GM18519 (cell line): ENCODE measurements around the gene ZFYVE26.

Source experiments
- ATAC-seq: cut with Tn5 transposase; IDR thresholded peaks from one replicate; pipeline ENCODE4 v1.9.1; 2021; ENCODE audit warnings: mild to moderate bottlenecking, moderate library complexity; ENCODE audit not compliant: unreplicated experiment, low FRiP score

ZFYVE26 gene

GRCh38 chr14:67817750-67818438, 1.5 kb upstream of the ZFYVE26 start:
- no peak for ATAC-seq

GRCh38 chr14:67815573-67816225, 691 bp downstream of the ZFYVE26 start:
- ATAC-seq: no peak

DNA sequence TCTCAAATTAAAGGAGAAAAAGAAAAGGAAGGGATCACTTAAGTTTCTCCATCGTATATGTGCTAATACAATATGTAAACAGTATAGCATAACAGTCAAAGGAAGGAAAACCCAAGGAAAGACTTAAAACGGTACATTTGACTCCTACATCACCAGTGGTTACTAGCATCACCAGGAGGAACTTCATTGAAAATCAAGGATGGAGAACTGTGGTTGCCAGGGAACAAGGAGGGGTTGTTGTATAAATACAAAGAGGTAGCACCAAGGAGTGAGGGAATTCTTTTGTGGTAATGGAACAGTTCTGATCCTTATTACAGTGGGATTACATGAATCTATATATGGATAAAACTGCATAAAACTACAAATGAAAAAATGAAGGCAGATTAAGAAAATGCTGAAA, 1.6 kb downstream of the ZFYVE26 start:
- ATAC-seq: no peak

DNA sequence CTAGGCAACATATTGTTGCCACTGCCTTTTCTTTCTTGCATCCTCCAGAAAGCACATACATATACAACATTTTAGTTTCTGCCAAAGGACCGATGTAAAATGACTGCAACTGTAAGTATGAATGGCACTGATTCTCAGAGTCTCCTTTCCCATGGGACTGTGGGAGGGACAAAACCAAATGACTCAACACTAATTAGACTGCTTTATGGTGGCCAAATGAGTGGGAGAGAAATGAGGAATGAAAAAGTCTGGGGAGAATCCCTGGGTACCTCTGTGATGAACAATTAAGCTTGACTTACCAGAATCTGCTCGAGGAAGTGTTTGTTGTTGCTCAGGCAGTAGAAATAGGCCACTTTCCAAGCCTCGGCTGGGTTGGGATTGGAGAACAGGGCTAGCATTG, 10.1 kb downstream of the ZFYVE26 start:
- no peak for ATAC-seq

GRCh38 chr14:67800743-67801142, 15.6 kb downstream of the ZFYVE26 start:
- no peak for ATAC-seq

DNA sequence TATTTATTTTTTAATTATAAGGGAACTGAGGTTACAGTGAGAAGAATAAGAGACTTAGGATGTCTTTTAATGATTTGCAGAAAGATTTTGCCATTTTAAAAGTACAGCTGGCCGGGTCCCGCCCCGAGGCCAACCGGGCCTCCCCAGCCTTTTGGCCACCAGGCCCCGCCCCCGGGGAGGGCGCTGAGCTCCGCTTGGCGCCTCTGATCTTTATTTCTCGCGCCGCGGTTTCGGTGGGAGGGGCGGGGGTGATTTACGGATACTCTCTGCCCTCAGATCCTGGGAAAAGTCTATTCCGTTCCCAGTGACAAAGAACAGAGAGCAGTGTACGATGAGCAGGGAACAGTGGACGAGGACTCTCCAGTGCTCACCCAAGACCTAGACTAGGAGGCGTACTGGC, 17.7 kb downstream of the ZFYVE26 start:
- no peak for ATAC-seq

DNA sequence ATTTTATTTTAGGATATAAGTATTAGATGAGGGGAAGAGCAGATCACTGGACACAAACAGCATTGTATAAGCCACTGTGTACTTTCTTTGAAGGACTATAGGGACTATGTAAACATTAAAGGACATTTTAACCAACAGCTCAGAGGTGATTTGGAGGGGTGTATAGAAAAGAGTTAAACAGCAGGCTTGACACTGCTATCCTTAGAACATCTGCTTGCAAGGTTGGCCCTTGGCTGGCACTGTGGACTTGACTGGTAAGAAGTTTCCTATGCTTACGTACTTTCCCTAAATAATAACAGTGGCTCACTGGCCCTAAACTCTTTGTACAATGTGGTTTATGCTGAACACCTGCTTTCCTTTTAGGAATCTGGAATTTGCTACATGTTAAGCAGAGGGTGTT, 28.7 kb downstream of the ZFYVE26 start:
- no peak for ATAC-seq

DNA sequence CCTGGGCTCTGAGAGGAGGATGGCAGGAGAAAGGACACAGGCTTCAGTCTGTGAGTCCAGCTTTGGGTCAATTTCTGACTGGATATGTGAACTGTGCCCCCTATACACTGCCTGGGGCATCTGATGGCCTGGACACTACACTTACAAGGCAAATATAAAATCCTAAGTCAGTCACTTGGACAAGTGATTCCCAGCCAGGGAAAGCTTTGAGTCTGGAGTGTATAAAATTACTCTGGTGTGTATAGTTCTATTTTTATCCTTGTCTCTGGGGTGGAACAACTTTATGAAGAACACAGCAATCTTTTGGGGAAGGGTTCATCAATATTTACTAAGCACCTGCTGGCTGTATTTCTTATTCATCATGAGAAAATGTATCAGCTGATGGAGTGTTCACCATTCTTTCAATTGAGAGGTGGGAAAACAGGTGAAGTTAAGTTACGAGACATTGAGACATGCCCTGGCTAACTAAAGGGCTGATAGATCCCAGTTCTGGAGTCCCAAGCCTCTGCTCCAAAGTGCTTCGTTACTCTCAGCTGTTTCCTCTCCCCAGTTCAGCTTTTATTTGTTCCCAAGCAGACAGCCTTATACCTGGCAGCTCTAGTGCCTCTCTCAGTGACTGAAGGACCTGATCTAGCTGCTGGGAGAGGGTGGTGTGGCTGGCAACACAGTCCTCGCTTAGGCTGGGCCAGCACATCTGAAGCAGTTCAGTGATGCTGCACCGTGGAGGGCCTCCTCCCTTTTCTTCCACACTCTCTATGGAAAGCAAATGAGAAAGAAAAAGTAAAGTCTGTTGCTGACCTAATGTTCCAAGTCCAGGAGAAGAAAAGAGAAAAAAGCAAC, 30.9 kb downstream of the ZFYVE26 start:
- ATAC-seq: no peak

DNA sequence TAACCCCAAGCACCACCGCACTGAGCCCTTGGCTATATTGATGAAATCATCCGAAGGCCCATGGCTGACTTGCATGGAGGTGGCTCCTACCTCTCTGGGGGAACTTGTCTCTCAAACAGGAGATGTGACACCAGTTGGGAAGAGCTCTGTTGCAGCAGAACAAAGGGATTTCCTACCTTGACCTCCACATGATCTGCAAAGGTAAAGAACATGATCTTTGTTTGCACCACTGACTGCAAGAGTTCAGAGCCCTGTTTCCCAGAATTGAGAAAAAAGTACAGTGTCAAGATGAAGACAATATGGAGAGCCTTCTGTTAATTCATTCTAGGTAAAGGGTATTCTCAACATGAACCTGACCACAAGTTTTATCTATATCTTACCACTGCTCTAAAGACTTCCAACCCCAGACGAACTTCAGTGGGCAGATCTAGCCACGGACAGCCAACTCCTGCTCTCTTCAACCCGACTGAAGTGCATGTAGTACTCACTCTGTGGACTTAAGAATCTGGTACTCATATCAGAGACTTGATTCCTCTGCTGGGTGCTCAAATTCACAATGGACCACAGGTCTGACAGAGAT, 32.1 kb downstream of the ZFYVE26 start:
- no peak for ATAC-seq

DNA sequence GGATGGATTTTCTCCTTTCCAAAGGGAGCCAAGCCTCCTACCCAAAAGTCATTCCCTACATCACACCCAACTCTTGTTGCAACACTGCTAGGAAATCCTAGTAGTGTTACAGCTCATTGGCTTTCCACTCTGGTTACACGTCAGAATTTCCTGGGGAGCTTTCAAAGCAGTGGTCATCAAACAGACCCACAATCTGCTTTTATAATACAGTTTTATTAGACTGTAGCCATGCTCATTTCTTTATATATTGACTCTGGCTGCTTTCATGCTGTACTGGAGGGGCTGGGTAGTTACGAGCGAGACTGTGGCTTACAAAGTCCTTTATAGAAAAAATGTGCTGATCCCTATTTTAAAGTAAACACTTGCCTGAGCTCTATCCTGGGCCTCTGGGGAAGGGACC, 34.3 kb downstream of the ZFYVE26 start:
- ATAC-seq: no peak

DNA sequence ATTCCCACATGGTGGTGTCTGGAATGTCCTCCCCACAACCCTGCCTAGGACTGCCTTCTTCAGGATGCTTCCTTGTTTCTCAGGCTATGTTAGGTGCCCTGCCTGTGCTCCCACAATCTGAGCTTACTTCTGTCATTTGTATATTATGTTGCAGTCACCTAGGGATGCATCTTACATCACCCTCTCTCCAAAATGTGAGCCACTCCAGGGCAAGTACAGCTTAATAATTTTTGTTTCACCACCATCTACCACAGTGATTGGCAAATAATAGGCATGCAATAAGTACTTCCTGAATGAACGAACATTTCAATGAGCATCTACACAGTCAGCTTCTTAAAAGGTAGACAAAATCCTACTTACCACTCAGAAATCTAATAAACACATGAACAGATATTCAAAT, 37.6 kb downstream of the ZFYVE26 start:
- ATAC-seq: no peak

- no peak for ATAC-seq
These were observed 39.6 kb downstream of the ZFYVE26 start for GRCh38 chr14:67776653-67777322.

DNA sequence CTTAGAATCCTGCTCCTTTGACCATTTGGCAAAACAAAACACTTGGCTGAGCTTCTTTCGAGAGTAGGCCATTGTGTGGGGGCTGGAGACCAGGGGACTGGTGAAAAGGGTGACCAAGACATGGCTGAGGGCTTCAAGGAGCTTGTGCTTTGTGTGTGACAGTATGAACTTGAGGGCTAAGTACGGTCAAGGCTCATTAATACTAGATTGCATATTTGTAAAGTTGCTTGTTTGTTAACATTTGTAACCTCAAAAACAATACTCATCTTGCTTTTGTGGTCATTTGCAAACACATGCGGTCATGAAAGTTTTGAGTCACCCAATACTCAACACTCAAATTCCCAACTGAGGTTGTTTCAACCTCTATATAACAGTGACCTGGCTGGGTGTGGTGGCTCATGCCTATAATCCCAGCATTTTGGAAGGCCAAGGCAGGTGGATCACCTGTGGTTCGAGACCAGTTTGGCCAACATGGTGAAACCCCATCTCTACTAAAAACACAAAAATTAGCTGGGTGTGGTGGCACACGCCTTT, 42.5 kb downstream of the ZFYVE26 start:
- no peak for ATAC-seq

DNA sequence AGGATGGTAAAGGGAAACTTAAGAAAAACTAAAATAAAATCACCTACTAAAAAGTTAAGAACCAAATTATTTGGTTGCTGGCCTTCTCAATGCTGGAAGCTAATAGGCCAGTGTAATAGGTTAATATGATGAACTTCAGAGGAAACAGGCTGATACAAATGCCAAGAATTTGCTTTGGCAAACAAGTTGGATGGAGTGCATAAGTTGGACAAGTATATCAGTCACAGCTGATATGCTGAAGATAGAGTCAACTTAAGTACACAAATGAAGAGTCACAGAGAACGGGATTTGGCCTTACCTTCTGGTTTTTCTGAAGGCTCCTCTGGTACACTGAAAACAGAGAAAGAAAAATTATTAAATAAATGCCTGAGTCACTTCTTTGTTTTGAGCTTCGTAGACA, 48.2 kb downstream of the ZFYVE26 start:
- ATAC-seq: no peak

GRCh38 chr14:67766035-67766680, 50.2 kb downstream of the ZFYVE26 start:
- ATAC-seq: no peak

DNA sequence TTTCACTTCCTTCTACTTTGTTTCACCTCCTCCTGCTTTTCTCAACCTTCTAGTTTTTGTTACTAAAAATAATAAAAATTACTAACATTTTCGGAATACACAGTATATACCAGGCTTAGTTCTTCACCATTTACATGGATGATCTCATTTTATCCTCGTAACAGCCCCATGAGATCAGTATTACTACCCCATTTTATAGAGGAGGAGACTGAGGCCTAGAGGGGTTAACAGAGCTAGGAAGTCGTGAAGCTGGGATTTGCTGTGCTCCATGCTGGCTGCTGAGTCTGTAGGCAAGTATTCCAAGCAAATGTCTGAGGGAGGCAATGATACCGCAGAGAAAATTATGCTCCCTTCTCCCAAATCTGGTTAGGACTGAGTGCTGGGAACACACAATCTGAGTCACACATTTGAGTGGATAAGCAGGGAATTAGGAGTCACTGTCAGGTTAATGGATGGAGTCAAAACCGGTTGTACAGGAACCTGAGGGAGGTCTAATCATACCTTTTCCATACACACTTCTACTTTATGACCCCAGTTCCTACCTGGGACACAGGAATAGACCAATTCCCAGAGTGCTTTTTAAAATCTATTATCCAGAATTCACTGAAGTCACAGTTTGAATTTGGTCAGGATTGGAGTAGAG, 51.1 kb downstream of the ZFYVE26 start:
- ATAC-seq: no peak

- no peak for ATAC-seq
These were observed 51.9 kb downstream of the ZFYVE26 start for GRCh38 chr14:67764496-67764895.

DNA sequence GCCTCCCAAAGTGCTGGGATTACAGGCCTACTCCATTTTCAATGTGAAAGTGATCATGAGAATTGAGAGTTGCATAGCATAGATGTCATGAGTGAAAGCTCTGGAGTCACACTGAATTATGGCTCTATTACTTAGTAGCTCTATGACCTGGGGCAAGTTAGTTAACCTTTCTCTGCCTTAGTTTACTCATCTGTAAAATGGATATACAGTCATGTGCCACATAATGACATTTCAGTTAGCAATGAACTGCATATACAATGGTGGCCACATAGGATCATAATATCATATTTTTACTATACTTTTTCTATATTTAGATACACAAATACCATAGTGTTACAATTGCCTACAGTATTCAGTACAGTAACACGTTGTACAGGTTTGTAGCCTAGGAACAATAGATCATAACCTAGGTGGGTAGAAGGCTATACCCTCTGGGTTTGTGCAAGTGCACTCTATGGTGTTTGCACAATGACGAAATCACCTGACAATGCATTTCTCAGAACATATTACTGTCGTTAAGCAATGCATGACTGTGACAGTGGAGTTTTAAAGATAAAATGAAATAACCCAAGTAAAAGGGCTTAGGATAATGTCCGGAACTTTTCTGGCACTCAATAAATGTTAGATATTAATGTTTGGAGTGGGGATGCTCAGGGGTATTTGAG, 53.1 kb downstream of the ZFYVE26 start:
- ATAC-seq: no peak

DNA sequence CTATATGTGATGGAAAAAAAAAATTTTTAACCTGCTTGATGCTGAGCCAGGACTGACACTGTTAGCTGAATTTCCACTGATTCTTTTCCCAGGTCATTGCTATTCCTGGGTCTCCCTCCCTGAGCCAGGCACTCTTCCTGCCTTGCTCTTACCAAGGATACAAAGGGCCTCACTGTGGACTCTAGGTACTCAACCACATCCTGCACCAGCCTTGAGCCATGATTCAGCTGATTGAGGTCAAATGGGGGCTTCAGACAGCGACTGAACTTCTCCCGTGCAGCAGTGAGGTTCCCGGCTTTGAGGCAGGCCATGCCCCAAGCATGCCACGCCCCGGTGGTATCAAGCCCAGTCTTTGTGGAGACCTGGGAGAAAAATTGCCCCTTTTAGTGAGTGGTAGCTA, 54.3 kb downstream of the ZFYVE26 start:
- no peak for ATAC-seq
